GM19468 (cell line): ENCODE measurements around the gene RABEP2.
"Not testable (repeated sequence)": the region's sequence is repeated elsewhere in the genome, so short reads cannot be mapped to it uniquely, and the experiment has no call there.

Experiments used
- ATAC-seq: cut with Tn5 transposase; IDR thresholded peaks from one replicate; pipeline ENCODE4 v1.9.1; 2021; ENCODE audit warnings: mild to moderate bottlenecking, moderate library complexity, moderate number of reproducible peaks; ENCODE audit not compliant: unreplicated experiment; ENCODE audit errors: extremely low read depth

Gene RABEP2, protein sequence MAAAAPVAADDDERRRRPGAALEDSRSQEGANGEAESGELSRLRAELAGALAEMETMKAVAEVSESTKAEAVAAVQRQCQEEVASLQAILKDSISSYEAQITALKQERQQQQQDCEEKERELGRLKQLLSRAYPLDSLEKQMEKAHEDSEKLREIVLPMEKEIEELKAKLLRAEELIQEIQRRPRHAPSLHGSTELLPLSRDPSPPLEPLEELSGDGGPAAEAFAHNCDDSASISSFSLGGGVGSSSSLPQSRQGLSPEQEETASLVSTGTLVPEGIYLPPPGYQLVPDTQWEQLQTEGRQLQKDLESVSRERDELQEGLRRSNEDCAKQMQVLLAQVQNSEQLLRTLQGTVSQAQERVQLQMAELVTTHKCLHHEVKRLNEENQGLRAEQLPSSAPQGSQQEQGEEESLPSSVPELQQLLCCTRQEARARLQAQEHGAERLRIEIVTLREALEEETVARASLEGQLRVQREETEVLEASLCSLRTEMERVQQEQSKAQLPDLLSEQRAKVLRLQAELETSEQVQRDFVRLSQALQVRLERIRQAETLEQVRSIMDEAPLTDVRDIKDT

DNA sequence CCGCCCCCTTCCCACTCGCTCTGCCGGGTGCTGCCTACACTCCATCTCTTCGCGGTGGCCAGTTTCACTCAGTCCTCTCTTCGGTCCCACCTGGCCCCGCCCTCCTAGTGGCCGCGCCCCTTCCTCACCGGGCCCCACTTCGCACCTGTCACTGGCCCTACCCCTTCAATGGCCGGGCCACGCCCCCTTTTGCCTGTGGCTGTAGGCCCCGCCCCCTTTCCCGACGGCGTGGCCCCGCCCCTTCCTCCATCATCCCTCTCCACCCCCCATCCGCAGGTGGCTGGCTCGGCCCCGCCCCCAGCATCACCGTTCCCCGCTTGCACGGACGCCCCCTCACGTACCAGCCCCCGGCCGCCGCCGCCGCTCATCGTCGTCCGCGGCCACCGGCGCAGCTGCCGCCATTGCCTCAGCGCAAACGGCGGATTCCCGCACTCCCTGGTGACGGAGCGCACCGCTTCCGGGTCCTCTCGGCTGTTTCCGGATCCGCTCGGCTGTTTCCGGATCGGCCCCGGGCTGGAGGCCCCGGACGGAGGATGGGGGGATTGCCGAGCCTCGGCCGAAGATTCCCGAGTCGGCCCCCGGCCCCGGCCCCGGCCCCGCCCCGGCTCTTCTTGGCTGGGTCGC, at the start of gene RABEP2:
Gene RABEP2, minus strand, starts transcription at position 477 of the 624 bp plus-strand sequence. Its CDS starts 75 bp downstream, at position 402.
- peak; percentile 25 for ATAC-seq

DNA sequence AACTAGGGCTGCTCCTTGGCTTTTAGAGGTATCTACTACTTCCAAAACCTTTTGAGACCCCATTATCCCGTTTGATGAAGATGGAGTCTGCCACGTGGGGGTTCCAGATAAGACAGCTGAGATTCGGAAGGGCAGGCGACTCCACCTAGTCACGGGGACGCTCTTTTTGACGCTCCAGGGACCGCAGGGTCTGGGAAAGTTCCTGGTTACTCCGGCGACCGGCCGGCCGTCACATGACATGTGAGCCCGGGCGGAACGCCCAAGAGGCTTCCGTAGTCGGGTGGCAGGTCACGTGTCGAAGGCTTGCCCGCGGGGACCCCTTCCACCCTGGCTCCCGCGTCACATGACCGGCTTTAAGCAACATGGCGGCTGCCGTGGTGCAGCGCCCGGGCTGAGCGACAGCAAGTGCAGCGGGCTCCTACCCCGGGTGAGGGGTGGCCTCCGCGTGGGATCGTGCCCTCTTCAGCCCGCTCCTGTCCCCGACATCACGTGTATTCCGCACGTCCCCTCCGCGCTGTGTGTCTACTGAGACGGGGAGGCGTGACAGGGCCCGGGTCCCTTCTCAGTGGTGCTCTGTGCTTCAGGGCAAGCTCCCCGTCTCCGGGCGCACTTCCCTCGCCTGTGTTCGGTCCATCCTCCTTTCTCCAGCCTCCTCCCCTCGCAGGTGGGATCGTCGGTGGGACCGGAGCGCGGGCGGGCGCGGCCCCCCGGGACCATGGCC, 49.6 kb upstream of the RABEP2 start, which contains the start of gene SPNS1:
Gene SPNS1, plus strand, starts transcription at position 342 of the 721 bp plus-strand sequence. Its CDS starts 374 bp downstream, at position 716.
- ATAC-seq, result peak; percentile 89

- ATAC-seq, result no peak
Observed at GRCh38 chr16:28974007-28974436, 49.0 kb upstream of the RABEP2 start.

DNA sequence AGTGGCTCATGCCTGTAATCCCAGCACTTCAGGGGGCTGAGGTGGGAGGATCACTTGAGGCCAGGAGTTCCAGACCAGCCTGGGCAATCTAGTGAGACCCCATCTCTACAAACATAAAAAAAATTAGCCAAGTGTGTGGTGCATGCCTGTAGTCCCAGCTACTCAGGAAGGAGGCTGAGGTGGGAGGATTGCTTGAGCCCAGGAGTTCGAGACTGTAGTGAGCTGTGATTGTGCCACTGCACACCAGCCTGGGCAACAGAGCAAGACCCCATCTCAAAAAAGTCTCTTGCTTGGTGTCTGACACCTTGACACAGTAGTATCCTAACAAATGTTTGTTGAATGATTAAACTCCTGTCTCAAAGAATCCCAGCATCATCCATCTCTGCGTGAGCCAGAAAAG, 44.7 kb upstream of the RABEP2 start:
- not testable (repeated sequence) for ATAC-seq

DNA sequence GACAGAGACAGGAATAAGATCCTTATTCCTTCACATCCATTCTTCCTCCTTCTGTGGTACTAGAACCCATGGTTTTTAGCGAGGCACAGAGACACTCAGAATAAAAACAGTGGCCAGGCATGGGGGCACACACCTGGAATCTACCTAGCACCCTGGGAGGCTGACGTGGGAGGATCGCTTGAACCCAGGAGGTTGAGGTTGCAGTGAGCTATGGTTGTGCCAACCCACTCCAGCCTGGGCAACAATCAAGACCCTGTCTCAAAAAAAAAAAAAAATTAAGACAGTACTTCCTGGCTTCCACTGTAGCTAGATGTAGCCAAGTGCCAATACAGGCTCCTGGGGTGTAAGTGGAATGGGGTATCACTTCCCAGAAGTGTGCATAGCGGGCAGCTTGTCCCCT, 42.1 kb upstream of the RABEP2 start:
- ATAC-seq, result no peak

DNA sequence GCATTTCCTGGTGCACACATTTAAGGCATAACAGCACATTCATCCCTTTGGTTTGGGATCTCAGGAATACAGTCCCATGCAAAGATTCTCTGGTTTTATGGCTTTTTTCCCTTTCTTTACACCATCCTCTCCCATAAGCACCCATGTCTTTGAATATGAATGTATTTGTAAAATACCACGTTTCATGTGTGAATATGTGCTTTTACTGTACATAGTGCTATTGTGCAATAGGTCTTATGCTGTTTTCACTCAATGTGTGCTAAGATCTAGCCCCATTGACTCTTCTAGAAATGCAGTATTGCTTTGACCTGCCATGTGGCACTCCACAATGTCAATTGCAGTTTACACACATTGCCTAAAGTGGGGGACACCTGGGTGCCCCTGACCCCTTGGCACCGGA, 39.5 kb upstream of the RABEP2 start:
- no peak for ATAC-seq

GRCh38 chr16:28964072-28964471, 39.0 kb upstream of the RABEP2 start:
- ATAC-seq, result no peak

DNA sequence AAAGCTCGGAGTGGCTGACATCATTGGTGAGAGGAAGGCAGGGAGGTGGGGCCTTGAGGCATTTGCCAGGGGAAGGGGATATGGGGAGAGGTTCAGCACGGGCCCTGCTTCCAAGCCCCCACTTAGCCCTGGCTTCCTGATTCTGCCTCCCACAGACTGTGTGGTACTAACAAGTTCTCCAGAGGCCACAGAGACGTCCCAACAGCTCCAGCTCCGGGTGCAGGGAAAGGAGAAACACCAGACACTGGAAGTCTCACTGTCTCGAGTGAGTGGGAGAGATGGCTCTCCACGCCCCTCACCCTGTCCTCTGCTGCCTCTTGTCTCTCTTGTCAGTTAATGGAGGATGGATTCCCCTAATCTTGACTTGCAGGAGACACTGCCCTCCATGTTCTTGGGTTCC, 33.8 kb upstream of the RABEP2 start:
- no peak for ATAC-seq

- ATAC-seq, result no peak
Observed at GRCh38 chr16:28958216-28958615, 33.2 kb upstream of the RABEP2 start.

DNA sequence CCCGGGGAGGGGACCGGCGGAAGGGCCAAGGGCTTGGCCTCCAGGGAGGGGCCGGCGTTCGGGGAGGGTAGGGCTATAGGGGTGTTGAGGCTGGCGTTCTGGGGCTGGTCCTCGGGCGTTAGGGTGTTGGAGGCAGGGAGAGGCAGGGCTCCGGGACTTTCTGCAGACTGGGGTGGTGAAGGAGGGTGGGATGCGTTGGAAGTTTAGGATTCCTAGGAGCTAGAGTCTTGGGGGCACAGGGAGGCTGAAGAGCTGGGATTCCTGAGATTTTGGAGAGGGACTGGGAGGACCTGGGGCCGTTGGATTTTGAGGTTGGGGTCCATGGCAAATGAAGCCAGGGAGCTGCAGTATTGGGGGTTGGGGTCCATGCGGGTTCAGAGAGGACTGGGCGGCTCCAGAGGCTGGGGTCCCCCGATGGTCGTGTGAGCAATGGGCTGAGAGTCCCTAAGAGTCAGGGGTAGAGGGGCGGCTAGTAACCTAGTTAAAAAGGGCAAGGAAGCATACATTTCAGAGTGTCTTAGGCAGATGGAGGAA, 26.4 kb upstream of the RABEP2 start:
- no peak for ATAC-seq

GRCh38 chr16:28950648-28951409, 25.8 kb upstream of the RABEP2 start, which contains the start of gene NFATC2IP:
Gene NFATC2IP, plus strand, starts transcription at chr16:28950937. Its CDS starts 75 bp downstream, at chr16:28951012.
- ATAC-seq, result peak; percentile 92

GRCh38 chr16:28946681-28947080, 21.6 kb upstream of the RABEP2 start:
- ATAC-seq, result no peak

- ATAC-seq, result no peak
Observed at GRCh38 chr16:28943281-28943680, 18.2 kb upstream of the RABEP2 start.

DNA sequence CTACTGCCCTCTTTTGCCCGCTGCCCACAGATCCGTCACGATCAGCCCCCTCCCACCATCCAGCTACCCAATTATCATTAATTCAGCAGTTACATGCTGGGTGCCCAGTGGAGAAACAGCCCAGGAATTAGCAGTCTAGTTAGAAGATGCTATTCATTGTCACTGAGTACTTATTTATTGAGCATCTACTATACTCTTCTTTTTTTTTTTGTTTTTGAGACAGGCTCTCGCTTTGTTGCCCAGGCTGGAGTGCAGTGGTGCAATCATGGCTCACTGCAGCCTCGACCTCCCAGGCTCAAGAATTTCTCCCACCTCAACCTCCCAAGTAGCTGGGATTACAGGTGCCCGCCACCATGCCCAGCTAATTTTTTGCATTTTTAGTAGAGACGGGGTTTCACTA, 14.8 kb upstream of the RABEP2 start:
- not testable (repeated sequence) for ATAC-seq

GRCh38 chr16:28938721-28939120, 13.7 kb upstream of the RABEP2 start:
- no peak for ATAC-seq

GRCh38 chr16:28937222-28937876, 12.3 kb upstream of the RABEP2 start:
- ATAC-seq, result no peak

GRCh38 chr16:28936784-28937155, 11.7 kb upstream of the RABEP2 start:
- no peak for ATAC-seq

- ATAC-seq, result peak; percentile 89
Observed at GRCh38 chr16:28935924-28936783, 11.1 kb upstream of the RABEP2 start.
